Esophagus squamous epithelium (tissue), 4 donors: ENCODE results near the gene LUC7L.

Experiments used
- CTCF ChIP-seq, 6 experiments: fragments of 450-650 bp in 4 of 6; fragments of 200-600 bp in 2 of 6; sonication (generic) in 2 of 6; IDR thresholded peaks; one replicate each; pipeline ENCODE4 v1.5.1; 2016 to 2019; ENCODE audit warnings: antibody characterized with exemption in 6 of 6, mild to moderate bottlenecking in 4 of 6, moderate library complexity in 4 of 6
- POLR2A ChIP-seq, 4 donors: fragments of 450-650 bp; IDR thresholded peaks; one replicate each; pipeline ENCODE4 v1.6.1; 2017; ENCODE audit warnings: antibody characterized with exemption in 4 of 4, mild to moderate bottlenecking in 4 of 4, moderate library complexity in 3 of 4

DNA sequence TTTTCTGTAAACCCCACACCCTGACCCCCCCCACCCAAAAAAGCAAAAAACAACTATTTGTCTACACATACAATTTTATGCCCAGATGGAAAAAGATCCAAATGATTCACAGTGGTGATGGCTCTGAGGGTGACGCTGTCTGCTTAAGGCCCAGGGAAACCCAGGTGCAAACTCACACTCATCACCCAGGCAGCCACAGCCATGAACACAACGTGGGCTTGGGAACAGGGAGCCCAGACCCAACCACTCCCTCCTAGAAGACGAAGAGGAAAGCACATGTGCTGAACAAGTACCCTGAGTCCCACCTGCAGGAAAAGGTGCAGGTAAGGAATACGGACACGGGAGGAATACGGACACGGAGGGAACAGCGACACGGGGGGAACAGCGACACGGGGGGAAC is 43.6 kb downstream of the LUC7L start:
- TF ChIP-seq CTCF (IDR thresholded peaks at IDR 0.05) (no peak), POLR2A (IDR thresholded peaks at IDR 0.05) (no peak)
